Natural killer cell (primary cell): Measurements from ENCODE around the gene SKI. TPM values are rescaled to one million over a fixed set of nuclear protein-coding genes. Genes with fewer than 3 reads are reported as not detected.

Source experiments
- ATAC-seq, 3 donors: fragments of 150-1000 bp in 2 of 3; fragments of 200-7000 bp in 1 of 3; cut with Tn5 transposase; 1 replicate in 1 of 3; 2 replicates in 2 of 3; pipeline ENCODE4 v1.10.0; 2021; ENCODE audit warnings: mild to moderate bottlenecking in 2 of 3, moderate library complexity in 2 of 3
- DNase-seq, 2 donors: peaks; one replicate each; pipeline versions ENCODE4 v3.0.0 to v3.0.0-alpha.2; 2013 to 2021; ENCODE audit warnings: mixed read lengths in 1 of 2
- H3K27ac ChIP-seq: one replicate; pipeline ENCODE4 v1.5.1; 2013; ENCODE audit warnings: mild to moderate bottlenecking, low read length
- H3K27me3 ChIP-seq: one replicate; pipeline ENCODE4 v1.6.1; 2013; ENCODE audit warnings: low read length; ENCODE audit not compliant: control insufficient read depth, insufficient read depth
- H3K36me3 ChIP-seq: one replicate; pipeline ENCODE4 v1.6.1; 2013; ENCODE audit warnings: low read length; ENCODE audit not compliant: control insufficient read depth, insufficient read depth
- H3K4me1 ChIP-seq: one replicate; pipeline ENCODE4 v1.6.1; 2013; ENCODE audit warnings: low read length; ENCODE audit not compliant: control insufficient read depth, insufficient read depth
- H3K4me3 ChIP-seq: one replicate; pipeline ENCODE4 v1.5.1; 2013; ENCODE audit warnings: low read length
- H3K9me3 ChIP-seq: one replicate; pipeline ENCODE4 v1.6.1; 2013; ENCODE audit warnings: low read length; ENCODE audit not compliant: control insufficient read depth, insufficient read depth
- H3K27ac Mint-ChIP-seq, 2 donors: one replicate each; pipeline ENCODE4 v1.8.0; 2022; ENCODE audit warnings: mild to moderate bottlenecking in 2 of 2, mixed read lengths in 2 of 2, moderate library complexity in 1 of 2
- H3K27me3 Mint-ChIP-seq, 2 donors: one replicate each; pipeline ENCODE4 v1.8.0; 2022; ENCODE audit warnings: low read depth in 2 of 2, mixed read lengths in 2 of 2
- H3K36me3 Mint-ChIP-seq: one replicate; pipeline ENCODE4 v1.8.0; 2022; ENCODE audit warnings: mixed read lengths
- H3K4me1 Mint-ChIP-seq, 2 donors: one replicate each; pipeline ENCODE4 v1.8.0; 2022; ENCODE audit warnings: mixed read lengths in 2 of 2
- H3K4me3 Mint-ChIP-seq: one replicate; pipeline ENCODE4 v1.8.0; 2022; ENCODE audit warnings: mild to moderate bottlenecking, moderate library complexity, mixed read lengths
- H3K9me3 Mint-ChIP-seq, 2 donors: one replicate each; pipeline ENCODE4 v1.8.0; 2022; ENCODE audit warnings: mixed read lengths in 2 of 2
- CTCF ChIP-seq: fragments of 200-600 bp; IDR thresholded peaks from one replicate; pipeline ENCODE4 v1.8.0; 2022; ENCODE audit warnings: antibody characterized with exemption
- WGBS: methylation state at CpG from one replicate; pipeline ENCODE4 v1.1.7; 2013; ENCODE audit warnings: missing lambda C conversion rate; ENCODE audit not compliant: insufficient coverage; 5-methylcytosine and 5-hydroxymethylcytosine counted together
- intact Hi-C: fragments of 100-400 bp; cut with micrococcal nuclease; formaldehyde crosslinking; loops from one replicate; pipeline ENCODE4 v1.14.2; 2022
- total RNA-seq, 4 donors: library from RNA; stranded (reverse); fragments of 120-200 nt in 1 of 4; gene quantifications; one replicate each; pipeline versions ENCODE4 v1.2.3 to v1.2.4, GENCODE V29; 2013 to 2022

SKI gene
- total RNA-seq, 3 donors from 2014 or later (not counting 1 experiment from before 2014, with no cell fraction given): 96.9 to 145 (median 140) TPM

- H3K27me3 ChIP-seq: no peaks in the 10 kb centered on the region
- ATAC-seq: peak; percentile 28 to 36 (median 28)
- H3K27me3 Mint-ChIP-seq: no peaks in the 10 kb centered on the region
- WGBS: 56% methylated on average over 21 of the region's 21 CpGs
- H3K36me3 ChIP-seq: peaks cover 15% of the 10 kb centered on the region
- intact Hi-C loops: loop anchor here (2.0 kb wide), 1 partner anchor 113 kb away; no protein-coding TSS in a partner anchor
- H3K4me3 ChIP-seq: no peak overlapping the region
- DNase-seq: peak in 1 of 2 donors; percentile 81
- H3K4me3 Mint-ChIP-seq: no peak overlapping the region
- peaks cover 12% of the 10 kb centered on the region for H3K36me3 Mint-ChIP-seq
- peak overlapping the region; percentile 63 to 80 for H3K27ac Mint-ChIP-seq
- peak overlapping the region; percentile 76 for H3K27ac ChIP-seq
- H3K9me3 ChIP-seq: no peaks in the 10 kb centered on the region
- no peaks in the 10 kb centered on the region for H3K9me3 Mint-ChIP-seq
- TF ChIP-seq CTCF: peak; percentile 20
- H3K4me1 Mint-ChIP-seq: peaks cover 0 to 22% of the 10 kb centered on the region in 2 donors
- peaks cover 48% of the 10 kb centered on the region for H3K4me1 ChIP-seq
Observed at GRCh38 chr1:2311184-2312032, 83.3 kb downstream of the SKI start.

- H3K9me3 ChIP-seq: no peaks in the 10 kb centered on the region
- DNase-seq (no peak), ATAC-seq (no peak)
- no peak for TF ChIP-seq CTCF
- H3K36me3 ChIP-seq: peaks cover 15% of the 10 kb centered on the region
- H3K4me3 Mint-ChIP-seq: no peak overlapping the region
- peaks cover 12% of the 10 kb centered on the region for H3K36me3 Mint-ChIP-seq
- H3K4me1 ChIP-seq: peaks cover 52% of the 10 kb centered on the region
- no peaks in the 10 kb centered on the region for H3K9me3 Mint-ChIP-seq
- H3K27me3 Mint-ChIP-seq: no peaks in the 10 kb centered on the region
- H3K27ac ChIP-seq: peak overlapping the region; percentile 76
- H3K4me3 ChIP-seq: no peak overlapping the region
- H3K27ac Mint-ChIP-seq: peak overlapping the region in 1 of 2 donors; percentile 65
- WGBS: 52% methylated on average over 10 of the region's 10 CpGs
- no peaks in the 10 kb centered on the region for H3K27me3 ChIP-seq
- intact Hi-C loops: loop anchor here (2.0 kb wide), 1 partner anchor 113 kb away; no protein-coding TSS in a partner anchor
- H3K4me1 Mint-ChIP-seq: peaks cover 0 to 22% of the 10 kb centered on the region in 2 donors
Observed at GRCh38 chr1:2312160-2312514, 84.0 kb downstream of the SKI start.

- Histone ChIP-seq H3K4me1 (peaks cover 52% of the 10 kb centered on the region), H3K27me3 (no peaks in the 10 kb centered on the region), H3K36me3 (peaks cover 9% of the 10 kb centered on the region), H3K27ac (peak overlapping the region; percentile 76), H3K9me3 (no peaks in the 10 kb centered on the region), H3K4me3 (no peak overlapping the region)
- Mint-ChIP-seq H3K27ac (peak overlapping the region; percentile 43 to 65), H3K27me3 (no peaks in the 10 kb centered on the region), H3K9me3 (no peaks in the 10 kb centered on the region), H3K4me3 (no peak overlapping the region), H3K36me3 (peaks cover 8% of the 10 kb centered on the region), H3K4me1 (peaks cover 0 to 22% of the 10 kb centered on the region in 2 donors)
- intact Hi-C loops: loop anchor here (2.0 kb wide), 1 partner anchor 114 kb away; no protein-coding TSS in a partner anchor
- no peak for TF ChIP-seq CTCF
- WGBS: 60% methylated on average over 23 of the region's 24 CpGs
- ATAC-seq (no peak), DNase-seq (peak in 1 of 2 donors; percentile 38)
Observed at GRCh38 chr1:2312515-2313301, 84.6 kb downstream of the SKI start.
